OCI-LY1 (cell line): ENCODE results near the gene BMPER.

ENCODE experiments used
- EZH2 ChIP-seq: fragments of 200-600 bp; sonication (generic), shearing (Covaris generic); IDR thresholded peaks from 2 replicates; pipeline ENCODE4 v1.8.0; 2017; ENCODE audit warnings: borderline replicate concordance, mixed run types, mild to moderate bottlenecking, antibody characterized with exemption, low read length, moderate library complexity, mixed read lengths
- TF ChIP-seq, protein P1 (sequence below): fragments of 200-600 bp; sonication (generic), shearing (Covaris generic); IDR thresholded peaks from 2 replicates; pipeline ENCODE4 v1.5.1; 2017; ENCODE audit warnings: mild to moderate bottlenecking, antibody characterized with exemption, low read length, moderate library complexity, mixed read lengths

DNA sequence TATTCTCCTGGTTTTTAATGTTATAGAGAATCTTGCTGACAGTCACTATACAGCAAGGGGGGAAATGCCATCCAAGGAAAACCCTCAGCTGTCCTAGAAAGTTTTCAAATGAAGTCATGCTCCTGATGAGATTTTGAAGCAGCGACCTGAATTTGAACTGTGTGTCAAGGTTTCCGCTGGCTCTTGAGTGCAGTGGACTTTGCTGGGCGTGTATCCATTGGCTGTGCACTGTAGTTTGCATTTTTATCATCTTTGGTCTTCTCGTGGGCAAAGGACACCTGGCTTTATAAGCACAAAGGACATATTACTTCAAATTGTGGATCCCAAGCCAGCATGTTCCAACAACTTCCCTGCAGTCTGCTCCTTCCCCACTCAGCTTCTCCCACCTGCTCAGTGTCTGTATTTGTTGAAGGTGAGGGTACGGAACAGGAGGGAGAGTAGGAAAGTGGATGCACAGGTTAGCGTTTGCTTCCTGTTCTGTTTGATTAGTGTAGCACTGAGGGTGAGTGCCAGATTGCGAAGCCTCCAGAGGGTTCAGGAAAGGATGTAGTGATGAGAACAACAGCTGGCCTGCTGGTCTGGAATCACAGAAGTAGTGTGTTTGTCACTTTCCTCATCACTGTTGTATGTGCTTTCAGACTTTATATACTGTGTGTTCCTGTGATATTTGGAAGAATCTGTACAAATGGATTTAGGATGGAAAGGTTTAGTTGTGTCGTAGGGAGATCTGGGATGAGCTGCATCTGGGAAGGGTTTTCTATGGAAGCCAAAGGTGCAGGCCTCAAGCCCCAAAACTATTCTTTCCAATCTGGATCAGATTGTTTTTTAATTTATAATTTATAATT is 204.8 kb downstream of the BMPER start:
- no peak for TF ChIP-seq EZH2
- TF ChIP-seq, protein P1, sequence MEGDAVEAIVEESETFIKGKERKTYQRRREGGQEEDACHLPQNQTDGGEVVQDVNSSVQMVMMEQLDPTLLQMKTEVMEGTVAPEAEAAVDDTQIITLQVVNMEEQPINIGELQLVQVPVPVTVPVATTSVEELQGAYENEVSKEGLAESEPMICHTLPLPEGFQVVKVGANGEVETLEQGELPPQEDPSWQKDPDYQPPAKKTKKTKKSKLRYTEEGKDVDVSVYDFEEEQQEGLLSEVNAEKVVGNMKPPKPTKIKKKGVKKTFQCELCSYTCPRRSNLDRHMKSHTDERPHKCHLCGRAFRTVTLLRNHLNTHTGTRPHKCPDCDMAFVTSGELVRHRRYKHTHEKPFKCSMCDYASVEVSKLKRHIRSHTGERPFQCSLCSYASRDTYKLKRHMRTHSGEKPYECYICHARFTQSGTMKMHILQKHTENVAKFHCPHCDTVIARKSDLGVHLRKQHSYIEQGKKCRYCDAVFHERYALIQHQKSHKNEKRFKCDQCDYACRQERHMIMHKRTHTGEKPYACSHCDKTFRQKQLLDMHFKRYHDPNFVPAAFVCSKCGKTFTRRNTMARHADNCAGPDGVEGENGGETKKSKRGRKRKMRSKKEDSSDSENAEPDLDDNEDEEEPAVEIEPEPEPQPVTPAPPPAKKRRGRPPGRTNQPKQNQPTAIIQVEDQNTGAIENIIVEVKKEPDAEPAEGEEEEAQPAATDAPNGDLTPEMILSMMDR, result no peak
